IPS-20b (cell line): ENCODE results near the gene NR6A1.

Source experiments
- H3K27ac ChIP-seq: one replicate; pipeline ENCODE4 v1.5.1; 2013; ENCODE audit warnings: low read length
- H3K27me3 ChIP-seq: 2 replicates; pipeline ENCODE4 v1.6.1; 2013; ENCODE audit warnings: mild to moderate bottlenecking, low read length, inconsistent platforms; ENCODE audit not compliant: insufficient read depth
- H3K36me3 ChIP-seq: 2 replicates; pipeline ENCODE4 v1.6.1; 2013; ENCODE audit warnings: low read depth, mild to moderate bottlenecking, inconsistent platforms, low read length, moderate library complexity; ENCODE audit not compliant: insufficient read depth
- H3K4me1 ChIP-seq: 2 replicates; pipeline ENCODE4 v1.6.1; 2013; ENCODE audit warnings: mild to moderate bottlenecking, control low read depth, inconsistent platforms, low read length, moderate library complexity; ENCODE audit not compliant: insufficient read depth
- H3K4me3 ChIP-seq: 2 replicates; pipeline ENCODE4 v1.5.1; 2013; ENCODE audit warnings: mild to moderate bottlenecking, low read length, inconsistent platforms
- H3K9ac ChIP-seq: 2 replicates; pipeline ENCODE4 v1.6.1; 2013; ENCODE audit warnings: low read depth, mild to moderate bottlenecking, inconsistent platforms, low read length, moderate library complexity
- H3K9me3 ChIP-seq: 2 replicates; pipeline ENCODE4 v1.6.1; 2013; ENCODE audit warnings: mild to moderate bottlenecking, low read depth, low read length, inconsistent platforms; ENCODE audit not compliant: insufficient read depth

The NR6A1 gene

GRCh38 chr9:124674651-124675050 is 96.5 kb downstream of the NR6A1 start:
- Histone ChIP-seq H3K36me3 (no peaks in the 10 kb centered on the region; the same call in 1 of the 2 replicates), H3K27me3 (no peaks in the 10 kb centered on the region), H3K4me1 (no peaks in the 10 kb centered on the region; the same call in 1 of the 2 replicates), H3K4me3 (no peak overlapping the region), H3K27ac (no peak overlapping the region), H3K9ac (no peak overlapping the region), H3K9me3 (no peaks in the 10 kb centered on the region)

DNA sequence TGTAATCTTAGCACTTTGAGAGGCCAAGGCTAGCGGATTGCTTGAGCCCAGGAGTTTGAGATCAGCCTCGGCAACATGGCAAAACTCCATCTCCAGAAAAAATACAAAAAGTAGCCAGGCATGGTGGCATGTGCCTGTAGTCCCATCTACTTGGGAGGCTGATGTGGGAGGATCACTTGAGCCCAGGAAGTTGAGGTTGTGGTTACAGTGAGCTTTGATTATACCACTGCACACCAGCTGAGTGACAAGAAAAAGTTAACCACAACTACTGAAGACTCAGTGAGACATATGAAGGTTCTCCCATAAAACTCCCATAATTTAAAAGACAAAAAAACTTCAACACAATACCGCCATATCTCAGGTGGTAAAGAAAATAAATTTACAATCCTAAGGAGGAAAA is 98.0 kb downstream of the NR6A1 start:
- Histone ChIP-seq H3K27me3 (no peaks in the 10 kb centered on the region), H3K9me3 (no peaks in the 10 kb centered on the region), H3K4me3 (no peak overlapping the region), H3K27ac (no peak overlapping the region), H3K9ac (no peak overlapping the region), H3K4me1 (no peaks in the 10 kb centered on the region), H3K36me3 (no peaks in the 10 kb centered on the region; the same call in 1 of the 2 replicates)

GRCh38 chr9:124671861-124672260 is 99.2 kb downstream of the NR6A1 start:
- no peak overlapping the region for H3K27ac ChIP-seq
- no peaks in the 10 kb centered on the region; the same call in 1 of the 2 replicates for H3K36me3 ChIP-seq
- H3K4me1 ChIP-seq = no peaks in the 10 kb centered on the region

DNA sequence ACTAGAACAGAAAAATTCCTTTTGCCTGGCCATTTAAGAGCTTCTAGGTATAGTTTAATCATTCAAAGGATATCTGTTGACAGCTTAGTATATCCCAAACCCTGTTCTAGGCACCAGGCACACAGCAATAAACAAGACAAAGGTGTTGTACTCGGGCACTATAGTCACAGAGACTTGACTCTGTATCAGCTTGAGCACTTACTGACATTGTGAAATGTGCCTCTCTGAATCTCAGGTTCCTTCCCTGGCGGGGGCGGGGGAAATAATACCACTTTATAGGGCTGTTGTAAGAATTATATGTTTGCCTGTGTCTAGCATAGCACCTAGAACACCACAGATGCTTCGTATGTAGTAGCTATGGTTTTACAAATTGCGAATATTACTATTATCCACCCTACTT is 104.5 kb downstream of the NR6A1 start:
- H3K9ac ChIP-seq = no peak overlapping the region
- H3K36me3 ChIP-seq = no peaks in the 10 kb centered on the region
- H3K4me1 ChIP-seq = no peaks in the 10 kb centered on the region
- no peaks in the 10 kb centered on the region for H3K9me3 ChIP-seq
- no peaks in the 10 kb centered on the region for H3K27me3 ChIP-seq
- H3K4me3 ChIP-seq = no peak overlapping the region
- H3K27ac ChIP-seq = no peak overlapping the region

More at GRCh38 chr9:124671861-124672260, 99.2 kb downstream of the NR6A1 start:
- Histone ChIP-seq H3K4me3 (no peak overlapping the region), H3K9ac (no peak overlapping the region), H3K9me3 (no peaks in the 10 kb centered on the region), H3K27me3 (no peaks in the 10 kb centered on the region)

GRCh38 chr9:124665391-124666058 is 105.6 kb downstream of the NR6A1 start:
- Histone ChIP-seq H3K9me3 (no peaks in the 10 kb centered on the region), H3K27me3 (no peaks in the 10 kb centered on the region), H3K36me3 (no peaks in the 10 kb centered on the region), H3K27ac (no peak overlapping the region), H3K4me1 (peaks cover 10% of the 10 kb centered on the region), H3K9ac (no peak overlapping the region), H3K4me3 (no peak overlapping the region)

- Histone ChIP-seq H3K27ac (no peak overlapping the region), H3K27me3 (no peaks in the 10 kb centered on the region), H3K4me3 (no peak overlapping the region), H3K4me1 (peaks cover 21% of the 10 kb centered on the region), H3K9me3 (no peaks in the 10 kb centered on the region), H3K9ac (no peak overlapping the region), H3K36me3 (no peaks in the 10 kb centered on the region)
Observed at GRCh38 chr9:124664143-124664542, 107.0 kb downstream of the NR6A1 start.

DNA sequence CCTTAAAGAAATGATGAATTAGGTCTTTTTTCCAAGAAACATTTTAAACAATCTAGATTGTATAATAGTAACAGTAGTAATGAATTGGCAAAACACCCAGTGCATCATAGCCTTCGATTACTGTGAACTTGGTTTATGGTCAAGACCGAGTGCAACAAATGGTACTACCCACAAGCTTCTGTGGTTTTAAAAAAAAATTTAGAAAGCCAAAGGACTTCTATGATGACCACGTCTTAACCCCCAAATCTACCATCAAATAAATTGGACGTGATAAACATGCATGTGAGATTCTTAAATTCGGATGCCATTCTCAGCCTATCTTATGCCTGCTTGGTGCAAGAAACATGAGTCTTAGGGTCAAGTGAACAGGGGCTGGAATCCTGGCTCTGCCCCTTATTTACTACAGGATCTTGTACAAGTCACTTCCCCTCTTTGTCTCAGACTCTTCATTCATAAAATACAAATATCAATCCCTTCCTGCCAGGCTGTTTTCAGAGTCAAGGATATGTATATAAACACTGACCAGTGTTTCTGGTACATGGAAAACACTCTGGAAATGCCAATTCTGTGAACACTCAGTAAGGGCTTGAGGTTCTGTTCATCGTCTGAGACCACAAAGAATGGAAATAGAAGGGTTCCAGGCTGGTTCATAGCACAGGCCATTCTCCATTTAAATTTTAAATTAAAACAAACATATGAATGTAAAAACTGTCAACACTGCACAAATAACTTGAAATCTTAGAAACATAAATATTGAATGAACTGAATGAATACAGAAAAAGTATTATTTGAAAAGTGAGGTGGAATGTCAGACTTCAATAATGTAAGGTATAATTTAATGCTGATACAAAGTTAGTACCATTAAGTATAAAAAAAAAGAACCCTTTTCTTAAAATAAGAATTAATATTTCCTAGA is 107.8 kb downstream of the NR6A1 start:
- H3K9ac ChIP-seq = no peak overlapping the region
- H3K9me3 ChIP-seq = no peaks in the 10 kb centered on the region
- no peaks in the 10 kb centered on the region for H3K36me3 ChIP-seq
- H3K4me1 ChIP-seq = peaks cover 26% of the 10 kb centered on the region
- H3K27me3 ChIP-seq = no peaks in the 10 kb centered on the region
- no peak overlapping the region for H3K27ac ChIP-seq
- H3K4me3 ChIP-seq = no peak overlapping the region

DNA sequence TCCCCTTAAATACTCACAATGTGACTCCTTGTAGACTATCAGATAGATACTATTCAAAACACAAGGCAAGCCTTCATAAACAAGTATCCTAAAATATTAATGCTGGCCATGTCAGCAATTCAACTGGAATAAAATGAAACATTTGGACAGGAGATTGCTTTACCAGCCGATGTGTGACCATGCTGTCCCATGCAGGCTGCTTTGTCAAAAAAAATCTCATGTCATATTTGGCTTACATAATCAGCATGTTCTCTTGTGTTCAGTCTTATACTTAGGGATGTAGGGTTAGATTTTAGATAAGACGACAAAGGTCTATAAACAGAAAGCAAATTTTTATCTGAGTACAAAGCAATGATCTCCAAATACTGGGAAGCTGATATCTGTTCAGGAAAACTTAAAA is 108.5 kb downstream of the NR6A1 start:
- Histone ChIP-seq H3K9ac (no peak overlapping the region), H3K4me3 (no peak overlapping the region), H3K27me3 (no peaks in the 10 kb centered on the region), H3K4me1 (peaks cover 34% of the 10 kb centered on the region), H3K27ac (no peak overlapping the region), H3K36me3 (no peaks in the 10 kb centered on the region), H3K9me3 (no peaks in the 10 kb centered on the region)

DNA sequence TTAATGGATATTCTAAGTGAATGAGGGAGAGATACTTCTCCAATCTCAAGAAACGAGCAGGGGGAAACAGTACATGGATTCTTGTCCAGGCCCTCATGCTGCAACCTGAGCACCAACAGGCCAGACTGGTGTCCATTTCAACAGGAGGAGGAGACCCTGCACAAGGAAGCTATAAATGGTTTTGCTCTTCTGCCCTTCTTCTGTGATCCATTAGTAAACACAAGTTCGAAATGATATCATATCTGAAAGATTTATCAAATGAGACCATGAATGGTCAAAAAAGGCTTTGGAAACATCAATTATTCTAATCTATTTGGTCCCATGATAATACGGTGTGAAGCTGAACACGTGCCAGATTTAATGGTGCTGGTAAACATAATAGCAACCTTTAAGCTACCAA is 109.8 kb downstream of the NR6A1 start:
- no peak overlapping the region for H3K27ac ChIP-seq
- peaks cover 35% of the 10 kb centered on the region for H3K4me1 ChIP-seq
- no peaks in the 10 kb centered on the region for H3K27me3 ChIP-seq
- peak overlapping the region; percentile 4; the same call in 1 of the 2 replicates for H3K9ac ChIP-seq
- H3K36me3 ChIP-seq = no peaks in the 10 kb centered on the region
- H3K9me3 ChIP-seq = no peaks in the 10 kb centered on the region
- peak overlapping the region; percentile 75 for H3K4me3 ChIP-seq

DNA sequence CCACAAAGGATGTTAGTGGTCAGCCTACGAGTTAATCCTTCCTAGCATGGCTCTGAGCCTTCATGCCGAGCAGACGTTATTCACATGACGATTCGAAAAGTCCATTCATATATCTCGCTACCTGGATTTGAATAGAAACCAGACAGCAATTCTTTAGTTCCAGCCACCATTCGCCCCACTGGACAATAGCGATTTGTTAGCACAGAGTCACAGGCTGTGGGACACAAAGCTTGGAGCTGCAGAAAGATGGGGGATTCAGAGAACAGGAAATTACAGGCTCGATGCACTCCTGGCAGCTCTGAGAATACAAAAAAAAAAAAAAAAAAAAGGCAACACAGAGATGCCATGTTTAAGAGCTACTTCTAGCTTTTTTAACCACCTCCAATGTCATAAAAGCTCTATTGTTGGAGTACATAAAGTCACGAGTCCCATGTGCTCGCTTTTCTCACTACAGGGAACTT is 110.7 kb downstream of the NR6A1 start:
- Histone ChIP-seq H3K27me3 (no peaks in the 10 kb centered on the region), H3K9me3 (no peaks in the 10 kb centered on the region), H3K4me1 (peaks cover 35% of the 10 kb centered on the region), H3K4me3 (peak overlapping the region; percentile 75), H3K9ac (peak overlapping the region; percentile 77), H3K27ac (peak overlapping the region; percentile 56), H3K36me3 (no peaks in the 10 kb centered on the region)

- Histone ChIP-seq H3K9ac (peak overlapping the region; percentile 77), H3K4me3 (peak overlapping the region; percentile 75), H3K36me3 (no peaks in the 10 kb centered on the region), H3K4me1 (peaks cover 35% of the 10 kb centered on the region), H3K27ac (peak overlapping the region; percentile 11), H3K9me3 (no peaks in the 10 kb centered on the region), H3K27me3 (no peaks in the 10 kb centered on the region)
Observed at GRCh38 chr9:124659099-124659659, 111.9 kb downstream of the NR6A1 start.
